UCSD-AML1 (cell line): ENCODE measurements around the gene TRIM17.

Experiments
- DNase-seq: peaks from one replicate; lab custom pipeline; 2025; ENCODE audit not compliant: unreplicated experiment; lab: John Stamatoyannopoulos, UW

The TRIM17 gene

GRCh38 chr1:228381356-228381755 lies 35.3 kb downstream of the TRIM17 start:
- DNase-seq: no peak

- DNase-seq: no peak
Observed at GRCh38 chr1:228379666-228380065, 37.0 kb downstream of the TRIM17 start.

DNA sequence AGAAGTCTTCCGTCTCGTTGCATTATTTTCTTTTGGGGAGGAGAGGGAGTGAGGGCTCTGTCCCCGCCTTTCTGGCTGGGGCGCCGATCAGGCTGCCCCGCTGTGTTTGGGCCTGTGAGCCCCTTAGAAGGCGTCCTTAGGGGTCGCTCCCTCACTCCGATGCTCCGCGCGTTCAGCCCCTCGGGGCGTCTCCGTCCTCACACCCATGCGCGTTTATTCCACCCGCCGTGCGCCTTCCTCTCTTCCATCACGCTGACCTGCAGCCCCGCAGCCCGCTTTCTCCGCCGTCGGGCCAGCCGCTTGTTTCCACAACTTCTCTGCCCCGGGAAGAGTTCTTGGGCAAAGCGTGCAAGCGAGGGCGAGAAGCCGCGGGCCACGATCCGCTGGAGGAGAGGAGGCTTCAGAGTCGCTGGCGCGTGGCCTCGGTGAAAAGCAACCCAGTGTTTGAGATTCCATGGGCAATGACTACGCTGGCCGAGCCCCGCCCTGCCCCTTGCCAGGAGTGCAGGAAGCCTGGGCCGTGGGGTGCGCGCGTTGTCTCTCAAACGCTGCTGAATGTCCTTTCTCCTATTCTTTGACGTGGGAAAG lies 37.7 kb downstream of the TRIM17 start:
- DNase-seq: no peak

- peak; percentile 52 for DNase-seq
Observed at GRCh38 chr1:228378090-228378872, 38.4 kb downstream of the TRIM17 start.

DNA sequence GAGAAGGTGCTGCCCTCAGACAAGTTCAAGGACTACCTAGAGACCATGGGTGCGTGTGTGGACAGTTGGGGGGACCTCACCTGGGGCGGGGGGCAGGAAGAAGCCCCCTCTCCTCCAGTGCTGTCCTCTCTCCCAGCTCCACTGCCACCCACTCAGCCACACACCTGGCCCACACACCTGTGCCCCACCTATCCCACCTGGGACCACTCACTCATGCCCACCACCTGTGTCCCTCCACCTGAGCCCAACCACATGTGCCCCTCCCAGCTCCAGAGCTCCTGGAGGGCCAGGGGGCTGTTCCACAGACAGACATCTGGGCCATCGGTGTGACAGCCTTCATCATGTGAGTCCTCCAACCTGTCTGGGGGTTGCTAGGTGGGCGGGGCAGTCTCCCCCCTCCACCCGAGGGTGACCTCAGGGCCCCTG lies 39.0 kb downstream of the TRIM17 start:
- DNase-seq: no peak

DNA sequence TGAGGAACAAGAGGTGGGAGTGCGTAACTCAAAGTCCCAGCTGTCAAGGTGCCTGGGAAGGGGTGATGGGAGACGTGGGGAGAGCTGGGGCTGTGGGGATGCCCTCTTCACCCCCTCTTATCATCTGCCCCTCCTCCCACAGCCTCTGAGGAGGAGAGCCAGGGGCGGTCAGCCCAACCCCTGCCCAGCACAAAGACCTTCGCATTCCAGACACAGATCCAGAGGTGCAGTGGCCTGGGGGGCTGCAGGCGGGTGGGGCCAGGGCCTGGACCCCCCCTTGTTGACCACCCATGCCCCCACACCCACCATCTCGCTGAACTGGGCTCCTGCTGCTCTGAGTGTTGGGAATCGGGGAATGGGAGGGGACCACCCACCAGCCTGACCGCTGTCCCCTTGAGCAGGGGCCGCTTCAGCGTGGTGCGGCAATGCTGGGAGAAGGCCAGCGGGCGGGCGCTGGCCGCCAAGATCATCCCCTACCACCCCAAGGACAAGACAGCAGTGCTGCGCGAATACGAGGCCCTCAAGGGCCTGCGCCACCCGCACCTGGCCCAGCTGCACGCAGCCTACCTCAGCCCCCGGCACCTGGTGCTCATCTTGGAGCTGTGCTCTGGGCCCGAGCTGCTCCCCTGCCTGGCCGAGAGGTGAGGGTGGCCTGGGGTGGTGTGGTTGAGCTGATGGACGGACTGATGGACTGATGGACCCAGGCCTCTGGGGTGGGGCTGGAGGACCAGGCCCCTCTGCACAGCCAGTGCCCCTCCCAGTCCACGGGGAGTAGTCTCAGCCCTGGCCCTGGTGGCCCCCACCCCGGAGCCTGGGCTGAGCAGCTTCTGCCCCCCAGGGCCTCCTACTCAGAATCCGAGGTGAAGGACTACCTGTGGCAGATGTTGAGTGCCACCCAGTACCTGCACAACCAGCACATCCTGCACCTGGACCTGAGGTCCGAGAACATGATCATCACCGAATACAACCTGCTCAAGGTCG lies 39.7 kb downstream of the TRIM17 start:
- no peak for DNase-seq

DNA sequence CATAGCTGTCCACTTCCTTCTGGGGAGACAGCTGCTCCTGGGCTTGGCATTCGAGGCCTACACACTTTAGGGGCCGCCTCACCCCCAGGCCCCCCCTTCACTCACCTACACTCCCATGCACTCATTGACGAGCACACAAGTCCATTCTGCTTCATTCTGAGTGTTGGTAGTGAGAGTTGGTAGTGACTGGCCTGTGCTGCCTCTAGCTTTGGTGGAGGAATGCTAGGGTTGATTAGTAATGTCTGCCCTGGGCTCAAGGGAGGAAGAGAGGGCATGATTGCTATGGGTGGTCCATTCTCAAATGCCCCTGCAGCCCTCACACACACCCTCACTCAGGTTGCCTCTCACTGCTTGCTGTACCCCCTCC lies 40.4 kb downstream of the TRIM17 start:
- DNase-seq: no peak

DNA sequence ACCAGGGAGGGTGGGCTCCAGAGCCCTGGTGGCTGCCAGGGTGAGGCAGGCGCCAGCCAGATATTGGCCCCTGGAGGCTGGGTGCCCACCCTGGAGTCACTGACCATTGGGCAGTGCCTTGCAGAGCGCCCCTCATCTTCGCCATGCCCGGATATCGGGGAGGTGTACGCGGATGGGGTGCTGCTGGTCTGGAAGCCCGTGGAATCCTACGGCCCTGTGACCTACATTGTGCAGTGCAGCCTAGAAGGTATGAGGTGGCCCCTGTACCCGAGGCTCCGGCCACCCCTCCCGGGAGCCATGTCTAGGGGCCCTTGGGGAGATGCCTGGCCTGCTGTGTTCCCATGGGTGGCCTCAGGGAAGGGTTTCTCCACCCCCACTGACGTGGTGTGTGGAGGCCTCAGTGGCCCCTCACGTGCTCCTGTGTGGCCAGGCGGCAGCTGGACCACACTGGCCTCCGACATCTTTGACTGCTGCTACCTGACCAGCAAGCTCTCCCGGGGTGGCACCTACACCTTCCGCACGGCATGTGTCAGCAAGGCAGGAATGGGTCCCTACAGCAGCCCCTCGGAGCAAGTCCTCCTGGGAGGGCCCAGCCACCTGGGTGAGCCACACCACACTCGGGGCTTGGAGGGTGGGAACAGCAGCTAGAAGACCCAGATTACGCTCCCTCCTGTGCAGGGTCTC lies 40.9 kb downstream of the TRIM17 start:
- DNase-seq: no peak

- DNase-seq: no peak
Observed at GRCh38 chr1:228374711-228375577, 41.7 kb downstream of the TRIM17 start.

DNA sequence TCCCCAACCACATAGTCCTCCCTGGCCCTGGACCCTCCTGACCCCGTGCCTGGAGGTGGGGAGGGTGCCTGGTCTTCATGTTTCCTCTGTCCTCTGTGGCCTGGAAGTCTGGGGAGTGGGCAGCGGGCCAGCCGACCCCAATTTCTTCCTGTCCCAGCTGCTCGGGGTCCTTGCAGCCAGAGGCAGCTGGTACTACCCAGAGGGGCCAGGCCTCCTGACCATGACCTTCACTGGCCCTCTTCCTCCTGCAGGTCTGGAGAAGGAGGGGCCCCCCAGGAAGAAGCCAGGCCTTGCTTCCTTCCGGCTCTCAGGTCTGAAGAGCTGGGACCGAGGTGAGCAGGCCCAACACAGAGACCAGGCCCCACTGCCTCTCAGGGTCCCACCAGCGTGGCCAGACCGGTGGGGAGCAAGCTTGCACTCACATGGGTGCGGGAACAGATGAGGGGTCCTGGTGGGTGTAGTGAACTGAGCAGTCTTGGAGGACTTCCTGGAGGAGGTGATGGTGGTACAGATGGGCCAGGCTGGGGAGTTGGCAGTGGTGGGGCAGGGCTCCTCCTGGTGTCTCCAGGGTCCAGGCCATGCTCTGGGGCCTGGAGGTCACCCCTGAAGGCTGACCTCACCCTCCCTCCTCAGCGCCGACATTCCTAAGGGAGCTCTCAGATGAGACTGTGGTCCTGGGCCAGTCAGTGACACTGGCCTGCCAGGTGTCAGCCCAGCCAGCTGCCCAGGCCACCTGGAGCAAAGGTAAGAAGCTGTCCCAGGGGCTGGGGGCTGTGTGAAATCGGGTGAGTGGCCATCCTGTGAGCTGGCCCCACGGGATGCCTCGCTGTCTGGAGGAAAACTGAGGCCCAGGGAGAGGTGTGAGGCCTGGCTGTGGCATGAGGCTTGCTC lies 42.7 kb downstream of the TRIM17 start:
- DNase-seq: no peak

DNA sequence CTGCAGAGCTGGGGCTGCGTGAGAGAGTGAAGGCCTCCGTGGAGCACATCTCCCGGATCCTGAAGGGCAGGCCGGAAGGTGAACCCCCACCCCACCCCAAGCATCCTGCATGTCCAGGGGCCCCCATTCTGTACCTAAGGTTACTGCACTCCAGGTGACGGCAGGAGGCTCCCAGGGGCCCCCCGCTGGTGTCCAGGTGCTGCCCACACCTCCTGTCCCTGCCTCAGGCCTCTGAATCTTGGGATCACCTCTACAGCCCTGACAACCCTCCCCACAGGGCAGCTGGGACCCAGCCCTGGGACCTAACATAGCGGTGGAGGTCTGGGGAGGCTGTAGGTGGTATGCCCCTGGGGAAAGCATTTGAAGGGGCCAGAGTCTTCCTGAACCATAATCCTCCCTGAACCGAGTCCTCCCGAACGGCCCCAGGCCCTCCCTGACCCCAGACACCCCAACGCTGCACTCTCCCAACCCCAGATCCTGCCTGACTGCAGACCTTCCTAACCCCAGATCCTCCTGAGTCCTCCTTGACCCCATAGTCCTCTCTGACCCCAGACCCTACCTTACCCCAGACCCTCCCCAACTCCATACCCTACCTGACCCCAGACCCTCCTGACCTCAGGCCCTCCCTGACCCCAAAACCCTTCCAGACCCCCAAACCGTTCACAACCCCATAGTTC lies 43.5 kb downstream of the TRIM17 start:
- no peak for DNase-seq

GRCh38 chr1:228372183-228373003 lies 44.3 kb downstream of the TRIM17 start:
- DNase-seq: no peak

GRCh38 chr1:228371741-228372182 lies 44.9 kb downstream of the TRIM17 start:
- no peak for DNase-seq

GRCh38 chr1:228370941-228371740 lies 45.5 kb downstream of the TRIM17 start:
- DNase-seq: no peak

GRCh38 chr1:228370439-228370940 lies 46.2 kb downstream of the TRIM17 start:
- no peak for DNase-seq

GRCh38 chr1:228369608-228370438 lies 46.8 kb downstream of the TRIM17 start:
- DNase-seq: no peak
